Hepatocyte (in vitro differentiated cells): ENCODE data around the gene LAMB3. TPM values are rescaled to one million over a fixed set of nuclear protein-coding genes. Genes with fewer than 3 reads are reported as not detected.

Experiments
- DNase-seq: peaks from one replicate; pipeline ENCODE4 v3.0.0-alpha.2; 2016; ENCODE audit warnings: low spot score
- H2AFZ ChIP-seq: fragments of 200-600 bp; sonication (generic); 2 replicates; pipeline ENCODE4 v1.6.0; 2016; ENCODE audit warnings: antibody characterized with exemption, mild to moderate bottlenecking
- H3K27ac ChIP-seq: fragments of 200-600 bp; sonication (generic); 2 replicates; pipeline ENCODE4 v1.5.1; 2016; ENCODE audit warnings: mild to moderate bottlenecking
- H3K27me3 ChIP-seq: fragments of 200-600 bp; sonication (generic); 2 replicates; pipeline ENCODE4 v1.6.1; 2016
- H3K36me3 ChIP-seq: fragments of 200-600 bp; sonication (generic); replicated peaks from 2 replicates; pipeline ENCODE4 v1.5.1; 2016; ENCODE audit warnings: low read depth; ENCODE audit not compliant: insufficient read depth
- H3K4me1 ChIP-seq: fragments of 200-600 bp; sonication (generic); 2 replicates; pipeline ENCODE4 v1.5.1; 2016; ENCODE audit warnings: mild to moderate bottlenecking, moderate library complexity; ENCODE audit not compliant: insufficient read depth
- H3K4me2 ChIP-seq: fragments of 200-600 bp; sonication (generic); 2 replicates; pipeline ENCODE4 v1.6.0; 2016
- H3K4me3 ChIP-seq: fragments of 200-600 bp; sonication (generic); 2 replicates; pipeline ENCODE4 v1.5.1; 2016; ENCODE audit warnings: mild to moderate bottlenecking
- H3K79me2 ChIP-seq: fragments of 200-600 bp; sonication (generic); 2 replicates; pipeline ENCODE4 v1.6.0; 2017; ENCODE audit warnings: mild to moderate bottlenecking
- H3K9me2 ChIP-seq: fragments of 200-600 bp; sonication (generic); replicated peaks from 2 replicates; pipeline ENCODE4 v1.6.0; 2017; ENCODE audit warnings: mild to moderate bottlenecking; ENCODE audit not compliant: insufficient read depth
- H3K9me3 ChIP-seq: fragments of 200-600 bp; sonication (generic); 2 replicates; pipeline ENCODE4 v1.5.1; 2016; ENCODE audit warnings: low read depth, mild to moderate bottlenecking
- H4K20me1 ChIP-seq: fragments of 200-600 bp; sonication (generic); 2 replicates; pipeline ENCODE4 v1.6.0; 2016; ENCODE audit warnings: mild to moderate bottlenecking; ENCODE audit not compliant: insufficient read depth, poor library complexity, severe bottlenecking
- CTCF ChIP-seq: fragments of 200-600 bp; sonication (generic); IDR thresholded peaks from 2 replicates; pipeline ENCODE4 v1.5.1; 2016; ENCODE audit warnings: antibody characterized with exemption, mild to moderate bottlenecking; ENCODE audit not compliant: poor library complexity
- EZH2 ChIP-seq: fragments of 200-600 bp; sonication (generic); IDR thresholded peaks from 2 replicates; pipeline ENCODE4 v1.6.1; 2016; ENCODE audit warnings: antibody characterized with exemption, mild to moderate bottlenecking, borderline replicate concordance
- EZH2phosphoT487 ChIP-seq: fragments of 200-600 bp; sonication (generic); IDR thresholded peaks from one replicate; pipeline ENCODE4 v1.6.1; 2018; ENCODE audit warnings: antibody characterized with exemption, mild to moderate bottlenecking, low read depth, moderate library complexity; ENCODE audit not compliant: unreplicated experiment, severe bottlenecking
- WGBS: methylation state at CpG from one replicate; pipeline ENCODE4 v1.1.6; 2016; ENCODE audit warnings: low lambda C conversion rate; ENCODE audit errors: missing lambda C conversion rate; 5-methylcytosine and 5-hydroxymethylcytosine counted together
- polyA plus RNA-seq: library from polyadenylated mRNA; unstranded; fragments of >200 nt; fragmentation: Nextera tagmentation; extraction: Ambion mirVana; gene quantifications from 2 replicates; pipeline ENCODE4 v1.2.1, GENCODE V29; 2016
- total RNA-seq: library from RNA; depleted of rRNA; stranded (reverse); fragments of >200 nt; gene quantifications from 2 replicates; pipeline ENCODE4 v1.2.3, GENCODE V29; 2014

Gene LAMB3
- total and polyA plus RNA-seq, 2 experiments from 2014 or later = 55.9 to 76.9 TPM

DNA sequence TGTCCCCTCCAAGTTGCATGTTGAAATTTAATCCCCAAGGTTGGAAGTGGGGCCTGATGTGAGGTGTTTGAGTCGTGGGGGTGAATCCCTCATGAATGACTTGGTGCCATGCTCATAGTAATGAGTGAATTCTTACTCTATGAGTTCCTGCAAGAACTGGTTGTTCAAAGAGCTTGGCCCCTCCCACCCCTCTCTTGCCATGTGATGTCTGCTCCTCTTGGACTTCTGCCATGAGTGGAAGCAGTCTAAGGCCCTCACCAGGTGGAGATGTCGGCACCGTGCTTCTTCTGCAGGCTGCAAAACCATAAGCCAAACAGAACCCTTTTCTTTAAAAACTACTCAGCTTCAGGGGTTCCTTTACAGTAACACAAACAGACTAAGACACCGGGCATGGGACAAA, 37.3 kb upstream of the LAMB3 start:
- Histone ChIP-seq H3K27ac (peak overlapping the region; percentile 49), H3K36me3 (no peaks in the 10 kb centered on the region), H3K4me3 (no peak overlapping the region), H3K4me2 (no peak overlapping the region), H4K20me1 (no peaks in the 10 kb centered on the region), H3K9me3 (no peaks in the 10 kb centered on the region), H3K9me2 (no peaks in the 10 kb centered on the region), H3K27me3 (peaks cover 10% of the 10 kb centered on the region), H3K79me2 (no peaks in the 10 kb centered on the region), H3K4me1 (no peaks in the 10 kb centered on the region), H2AFZ (no peak overlapping the region)
- peak; percentile 62 for DNase-seq
- TF ChIP-seq CTCF (no peak), EZH2 (no peak), EZH2phosphoT487 (no peak)
- 82% methylated on average over 4 of the region's 4 CpGs for WGBS

- Histone ChIP-seq H3K4me3 (no peak overlapping the region), H3K27me3 (peaks cover 4% of the 10 kb centered on the region), H3K79me2 (no peaks in the 10 kb centered on the region), H4K20me1 (no peaks in the 10 kb centered on the region), H3K9me3 (no peaks in the 10 kb centered on the region), H2AFZ (no peak overlapping the region), H3K4me2 (no peak overlapping the region), H3K9me2 (no peaks in the 10 kb centered on the region), H3K4me1 (no peaks in the 10 kb centered on the region), H3K27ac (peak overlapping the region; percentile 49), H3K36me3 (no peaks in the 10 kb centered on the region)
- WGBS = 58% methylated on average over 1 of the region's 1 CpG
- DNase-seq = peak; percentile 42
- TF ChIP-seq EZH2phosphoT487 = no peak
- no peak for TF ChIP-seq CTCF
- no peak for TF ChIP-seq EZH2
Measured at GRCh38 chr1:209688746-209689234, 36.6 kb upstream of the LAMB3 start.

DNA sequence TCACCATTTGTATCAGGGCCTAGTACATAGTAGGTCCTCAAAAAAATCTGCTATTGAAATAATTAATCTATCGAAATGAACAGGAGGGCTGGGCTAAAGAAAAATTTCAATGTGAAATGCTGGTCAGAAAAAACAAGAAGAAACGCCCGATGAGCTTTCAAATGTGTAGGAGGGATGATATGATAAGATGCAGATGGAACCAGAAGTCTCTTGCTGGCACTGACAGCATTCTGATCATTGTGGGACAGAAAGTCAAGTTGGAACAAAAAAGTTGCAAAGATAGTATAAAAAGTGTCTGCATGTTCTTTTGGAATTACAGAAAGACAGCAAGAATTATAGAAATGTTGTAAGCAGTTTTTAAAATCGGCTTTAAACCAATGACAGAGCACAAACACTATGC, 34.1 kb upstream of the LAMB3 start:
- H3K27me3 ChIP-seq = peaks cover 7% of the 10 kb centered on the region
- no peak overlapping the region for H2AFZ ChIP-seq
- H3K9me2 ChIP-seq = no peaks in the 10 kb centered on the region
- WGBS = 81% methylated on average over 4 of the region's 4 CpGs
- no peak for DNase-seq
- no peak overlapping the region for H3K4me2 ChIP-seq
- no peaks in the 10 kb centered on the region for H3K4me1 ChIP-seq
- H3K9me3 ChIP-seq = no peaks in the 10 kb centered on the region
- no peaks in the 10 kb centered on the region for H3K36me3 ChIP-seq
- H3K79me2 ChIP-seq = no peaks in the 10 kb centered on the region
- no peaks in the 10 kb centered on the region for H4K20me1 ChIP-seq
- no peak overlapping the region for H3K27ac ChIP-seq
- TF ChIP-seq EZH2phosphoT487 (no peak), CTCF (no peak), EZH2 (no peak)
- no peak overlapping the region for H3K4me3 ChIP-seq

- Histone ChIP-seq H3K9me3 (no peaks in the 10 kb centered on the region), H3K4me2 (no peak overlapping the region), H3K36me3 (no peaks in the 10 kb centered on the region), H3K27me3 (peaks cover 11% of the 10 kb centered on the region), H3K9me2 (no peaks in the 10 kb centered on the region), H3K27ac (no peak overlapping the region), H2AFZ (no peak overlapping the region), H4K20me1 (no peaks in the 10 kb centered on the region), H3K4me3 (no peak overlapping the region), H3K4me1 (no peaks in the 10 kb centered on the region), H3K79me2 (no peaks in the 10 kb centered on the region)
- WGBS = 82% methylated on average over 4 of the region's 4 CpGs
- no peak for DNase-seq
- TF ChIP-seq EZH2 (no peak), EZH2phosphoT487 (no peak), CTCF (no peak)
Measured at GRCh38 chr1:209685821-209686220, 33.6 kb upstream of the LAMB3 start.
